Measurements from ENCODE around the gene GJA4. TPM values are rescaled to one million over a fixed set of nuclear protein-coding genes. Genes with fewer than 3 reads are reported as not detected.

The GJA4 gene
- total RNA-seq, 4 donors from 2014 or later, result 2.0 to 5.0 (median 3.5) TPM

DNA sequence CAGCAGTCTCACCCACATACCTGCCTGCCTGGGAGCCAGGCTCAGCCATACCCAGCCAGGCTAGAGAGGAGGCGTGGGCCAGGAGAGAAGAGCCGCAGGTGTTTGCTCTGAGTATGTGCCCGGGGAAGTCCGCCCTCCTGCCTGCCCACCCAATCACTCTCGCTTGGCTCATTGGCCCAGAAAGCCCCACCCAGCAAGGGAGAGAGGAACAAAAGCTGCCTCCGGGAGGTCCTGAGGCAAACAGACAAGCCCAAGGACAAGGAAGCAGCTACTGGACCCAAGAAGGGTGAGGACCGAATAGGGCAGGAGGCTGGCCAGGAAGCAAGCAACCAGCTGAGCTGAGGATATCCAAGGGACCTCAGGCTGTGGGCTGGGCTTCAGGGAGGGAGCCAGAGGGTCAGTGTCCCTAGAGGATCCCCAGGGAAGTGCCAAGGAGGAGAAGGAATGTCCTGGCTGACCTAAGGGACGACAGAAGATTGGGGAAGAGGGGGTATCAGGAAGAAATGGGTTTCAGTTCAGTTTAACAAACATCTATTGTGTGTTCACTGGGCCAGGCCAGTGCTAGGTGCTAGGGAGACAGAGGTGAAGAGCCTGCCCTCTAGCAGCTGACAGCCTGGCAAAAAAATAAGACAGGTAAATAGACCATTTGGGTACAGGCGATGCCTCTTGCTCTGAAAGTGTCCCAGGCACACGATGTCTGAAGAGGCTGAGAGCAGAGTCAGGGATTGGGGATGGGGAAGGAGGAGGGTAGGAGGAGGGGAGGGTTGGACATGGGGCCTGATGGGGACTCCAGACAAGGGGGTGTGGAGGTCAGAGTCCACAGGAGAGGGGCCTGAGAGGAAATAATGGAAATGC is 33.1 kb upstream of the GJA4 start, which contains the start of gene GJB4:
Gene GJB4 (plus strand): TSS at position 238 of the 855 bp plus-strand sequence. CDS start 1,515 bp downstream, outside the sequence.
- no peak within 1 kb of the TSS for H3K4me3 ChIP-seq
- H3K27ac ChIP-seq, result peak within 1 kb of the TSS; percentile 45 to 72 (median 62)
- no peaks in the 10 kb centered on the region for H3K9me3 ChIP-seq
- intact Hi-C loops (cut with DNase I), result no loop called here
- TF ChIP-seq, protein P1, sequence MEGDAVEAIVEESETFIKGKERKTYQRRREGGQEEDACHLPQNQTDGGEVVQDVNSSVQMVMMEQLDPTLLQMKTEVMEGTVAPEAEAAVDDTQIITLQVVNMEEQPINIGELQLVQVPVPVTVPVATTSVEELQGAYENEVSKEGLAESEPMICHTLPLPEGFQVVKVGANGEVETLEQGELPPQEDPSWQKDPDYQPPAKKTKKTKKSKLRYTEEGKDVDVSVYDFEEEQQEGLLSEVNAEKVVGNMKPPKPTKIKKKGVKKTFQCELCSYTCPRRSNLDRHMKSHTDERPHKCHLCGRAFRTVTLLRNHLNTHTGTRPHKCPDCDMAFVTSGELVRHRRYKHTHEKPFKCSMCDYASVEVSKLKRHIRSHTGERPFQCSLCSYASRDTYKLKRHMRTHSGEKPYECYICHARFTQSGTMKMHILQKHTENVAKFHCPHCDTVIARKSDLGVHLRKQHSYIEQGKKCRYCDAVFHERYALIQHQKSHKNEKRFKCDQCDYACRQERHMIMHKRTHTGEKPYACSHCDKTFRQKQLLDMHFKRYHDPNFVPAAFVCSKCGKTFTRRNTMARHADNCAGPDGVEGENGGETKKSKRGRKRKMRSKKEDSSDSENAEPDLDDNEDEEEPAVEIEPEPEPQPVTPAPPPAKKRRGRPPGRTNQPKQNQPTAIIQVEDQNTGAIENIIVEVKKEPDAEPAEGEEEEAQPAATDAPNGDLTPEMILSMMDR (IDR thresholded peaks at IDR 0.05), result peak in 1 of 6 experiments; percentile 19
- TF ChIP-seq POLR2A (IDR thresholded peaks at IDR 0.05), result no peak
- peaks cover 0 to 21% (median 0%) of the 10 kb centered on the region in 4 donors for H3K27me3 ChIP-seq
- WGBS, 2 donors, result 30 to 37% methylated on average over 4 of the region's 10 CpGs
- H3K4me1 ChIP-seq, result peaks cover 10 to 65% (median 16%) of the 10 kb centered on the region in 3 donors
- H3K36me3 ChIP-seq, result peaks cover 0 to 16% (median 0%) of the 10 kb centered on the region in 3 donors
- DNase-seq, result no peak

DNA sequence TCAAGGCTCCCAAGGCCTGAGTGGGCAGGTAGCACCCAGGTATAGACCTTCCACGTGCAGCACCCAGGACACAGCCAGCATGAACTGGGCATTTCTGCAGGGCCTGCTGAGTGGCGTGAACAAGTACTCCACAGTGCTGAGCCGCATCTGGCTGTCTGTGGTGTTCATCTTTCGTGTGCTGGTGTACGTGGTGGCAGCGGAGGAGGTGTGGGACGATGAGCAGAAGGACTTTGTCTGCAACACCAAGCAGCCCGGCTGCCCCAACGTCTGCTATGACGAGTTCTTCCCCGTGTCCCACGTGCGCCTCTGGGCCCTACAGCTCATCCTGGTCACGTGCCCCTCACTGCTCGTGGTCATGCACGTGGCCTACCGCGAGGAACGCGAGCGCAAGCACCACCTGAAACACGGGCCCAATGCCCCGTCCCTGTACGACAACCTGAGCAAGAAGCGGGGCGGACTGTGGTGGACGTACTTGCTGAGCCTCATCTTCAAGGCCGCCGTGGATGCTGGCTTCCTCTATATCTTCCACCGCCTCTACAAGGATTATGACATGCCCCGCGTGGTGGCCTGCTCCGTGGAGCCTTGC is 31.5 kb upstream of the GJA4 start:
- H3K9me3 ChIP-seq, result no peaks in the 10 kb centered on the region
- peaks cover 0 to 15% (median 0%) of the 10 kb centered on the region in 4 donors for H3K27me3 ChIP-seq
- H3K36me3 ChIP-seq, result peaks cover 0 to 16% (median 0%) of the 10 kb centered on the region in 3 donors
- peaks cover 10 to 61% (median 16%) of the 10 kb centered on the region in 3 donors for H3K4me1 ChIP-seq
- TF ChIP-seq, protein P1 (IDR thresholded peaks at IDR 0.05), result no peak
- no peak for TF ChIP-seq POLR2A (IDR thresholded peaks at IDR 0.05)
- H3K27ac ChIP-seq, result no peak overlapping the region
- intact Hi-C loops (cut with DNase I), result no loop called here
- DNase-seq, result no peak
- WGBS, 2 donors, result 93 to 97% methylated on average over 19 to 20 of the region's 33 CpGs
- H3K4me3 ChIP-seq, result no peak overlapping the region

DNA sequence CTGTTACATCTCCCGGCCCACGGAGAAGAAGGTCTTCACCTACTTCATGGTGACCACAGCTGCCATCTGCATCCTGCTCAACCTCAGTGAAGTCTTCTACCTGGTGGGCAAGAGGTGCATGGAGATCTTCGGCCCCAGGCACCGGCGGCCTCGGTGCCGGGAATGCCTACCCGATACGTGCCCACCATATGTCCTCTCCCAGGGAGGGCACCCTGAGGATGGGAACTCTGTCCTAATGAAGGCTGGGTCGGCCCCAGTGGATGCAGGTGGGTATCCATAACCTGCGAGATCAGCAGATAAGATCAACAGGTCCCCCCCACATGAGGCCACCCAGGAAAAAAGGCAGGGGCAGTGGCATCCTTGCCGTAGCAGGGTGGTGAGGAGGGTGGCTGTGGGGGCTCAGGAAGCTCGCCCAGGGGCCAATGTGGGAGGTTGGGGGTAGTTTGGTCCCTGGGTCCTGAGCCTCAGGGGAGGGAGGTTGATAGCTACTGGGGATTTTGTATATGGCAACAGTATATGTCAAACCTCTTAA is 31.0 kb upstream of the GJA4 start:
- Histone ChIP-seq H3K4me1 (peaks cover 10 to 55% (median 16%) of the 10 kb centered on the region in 3 donors), H3K36me3 (peaks cover 0 to 16% (median 0%) of the 10 kb centered on the region in 3 donors), H3K9me3 (no peaks in the 10 kb centered on the region), H3K4me3 (no peak overlapping the region), H3K27ac (no peak overlapping the region), H3K27me3 (peaks cover 0 to 15% (median 0%) of the 10 kb centered on the region in 4 donors)
- 70 to 83% methylated on average over 2 of the region's 13 CpGs for WGBS, 2 donors
- intact Hi-C loops (cut with DNase I), result no loop called here
- TF ChIP-seq, protein P1 (IDR thresholded peaks at IDR 0.05), result no peak
- no peak for DNase-seq

DNA sequence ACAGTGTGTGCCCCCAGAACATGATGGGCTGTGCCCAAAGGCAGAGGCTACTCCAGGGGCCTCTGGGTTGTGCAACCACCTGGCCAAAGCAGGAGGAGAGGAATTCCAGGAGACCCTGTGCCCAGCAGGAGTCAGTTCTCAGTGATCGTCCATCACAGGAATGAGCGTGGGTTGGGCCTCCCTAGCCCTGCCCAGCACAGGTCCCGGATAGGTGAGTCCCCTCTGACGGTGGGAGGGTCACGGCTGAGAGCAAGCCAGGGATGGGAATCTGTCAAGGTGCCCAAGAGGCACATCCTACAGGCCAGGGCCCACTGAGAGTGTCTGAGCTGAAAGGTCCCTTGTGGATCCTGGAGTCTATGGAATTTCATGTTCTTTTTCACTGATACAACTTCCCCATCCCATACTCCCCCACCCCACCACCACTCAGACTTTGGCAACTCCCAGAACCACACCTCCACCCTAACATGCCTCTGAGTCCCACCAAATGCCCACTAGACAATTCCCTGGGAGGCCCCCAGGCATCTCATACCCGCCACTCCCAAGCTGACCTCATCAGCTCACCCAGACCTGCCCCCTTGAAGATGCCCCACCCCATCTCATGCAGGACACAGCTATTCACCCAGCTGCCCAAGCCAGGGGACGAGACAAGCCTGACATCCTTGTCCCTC is 30.2 kb upstream of the GJA4 start:
- no peak for DNase-seq
- Histone ChIP-seq H3K9me3 (no peaks in the 10 kb centered on the region), H3K27ac (peak overlapping the region in 2 of 4 donors; percentile 39 to 68), H3K4me1 (peaks cover 10 to 47% (median 16%) of the 10 kb centered on the region in 3 donors), H3K4me3 (no peak overlapping the region), H3K36me3 (peaks cover 0 to 8% (median 0%) of the 10 kb centered on the region in 3 donors), H3K27me3 (peaks cover 0 to 15% (median 0%) of the 10 kb centered on the region in 4 donors)
- TF ChIP-seq, protein P1 (IDR thresholded peaks at IDR 0.05), result no peak
- WGBS, 2 donors, result 46 to 61% methylated on average over 3 to 5 of the region's 7 CpGs
- intact Hi-C loops (cut with DNase I), result no loop called here

Measured in esophagus squamous epithelium (tissue), 5 donors.